Left renal pelvis (tissue), 4 donors: Measurements from ENCODE around the gene KNCN. TPM values are rescaled to one million over a fixed set of nuclear protein-coding genes. Genes with fewer than 3 reads are reported as not detected.

Source experiments
- DNase-seq, 4 donors: peaks; one replicate each; pipeline ENCODE4 v3.0.0-alpha.2; 2013; ENCODE audit warnings: low read depth in 4 of 4, low spot score in 3 of 4
- polyA plus RNA-seq, 4 donors: library from polyadenylated mRNA; unstranded; fragments of 120-200 nt; gene quantifications; one replicate each; pipeline ENCODE4 v1.2.1, GENCODE V29; 2013; ENCODE audit not compliant: insufficient read length in 4 of 4

KNCN gene
- polyA plus RNA-seq, 4 donors: not detected

DNA sequence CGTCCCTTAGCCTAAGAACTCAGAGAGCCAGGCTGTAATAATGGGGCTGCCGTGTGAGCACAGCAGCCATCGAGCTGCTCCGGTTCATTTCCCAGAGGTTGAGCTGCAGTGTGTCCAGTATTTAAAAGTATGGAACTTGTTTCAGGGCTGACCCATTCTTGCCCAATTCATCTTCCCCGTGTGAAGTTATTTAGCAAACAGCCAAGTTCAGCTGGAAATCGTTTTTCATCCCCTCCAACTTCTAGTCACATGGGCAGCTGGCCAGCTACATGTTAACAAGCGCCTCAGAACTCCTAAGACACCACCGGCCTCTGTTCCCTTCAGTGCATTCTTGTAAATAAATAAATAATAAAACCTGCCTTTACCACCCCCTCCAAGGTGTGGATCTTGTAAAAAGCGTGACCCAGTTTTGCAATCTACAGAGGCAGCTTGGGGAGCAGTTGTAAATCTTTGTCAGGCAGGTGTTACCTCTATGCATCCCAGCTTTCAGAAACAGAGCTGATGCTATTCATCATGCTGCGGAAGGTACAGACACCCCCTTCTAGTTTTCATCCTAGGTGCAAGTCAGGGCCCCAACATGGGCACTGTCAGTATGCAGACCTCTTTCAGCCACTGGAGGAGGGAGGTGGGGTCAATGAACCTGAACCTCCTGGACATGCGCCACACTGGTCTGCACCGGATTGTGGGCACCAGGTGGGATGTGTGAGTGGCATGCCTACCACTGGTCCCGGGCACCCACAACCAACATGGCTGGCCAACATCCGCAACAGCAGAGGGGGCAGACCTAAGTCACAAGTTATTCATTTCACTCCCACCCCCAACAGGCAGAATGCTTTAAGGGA lies 18.7 kb upstream of the KNCN start:
- DNase-seq: peak; percentile 31 to 40 (median 35)

GRCh38 chr1:46569116-46569515 lies 17.7 kb upstream of the KNCN start:
- DNase-seq: no peak

DNA sequence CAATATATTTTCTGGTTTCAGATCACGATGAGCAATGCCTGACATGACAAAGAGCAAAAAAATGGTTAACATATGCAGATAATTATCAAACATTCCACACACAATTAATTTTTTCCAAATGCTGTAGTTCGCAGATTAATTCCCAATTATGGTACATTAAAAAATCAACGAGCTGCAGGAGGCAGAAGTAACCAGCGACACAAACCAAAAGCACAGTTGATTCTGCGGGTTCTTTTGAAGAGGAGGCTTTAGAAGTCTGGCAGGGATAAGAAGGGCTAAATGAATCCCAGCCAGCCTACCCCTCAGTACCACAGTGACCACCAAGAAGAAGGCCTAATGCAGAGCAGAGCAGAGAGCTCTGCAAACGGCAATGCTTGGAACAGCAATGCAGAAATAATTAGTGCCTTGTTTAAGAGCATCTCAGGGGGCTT lies 17.0 kb upstream of the KNCN start:
- no peak for DNase-seq

- no peak for DNase-seq
These were observed 11.9 kb upstream of the KNCN start for GRCh38 chr1:46563341-46563740.

DNA sequence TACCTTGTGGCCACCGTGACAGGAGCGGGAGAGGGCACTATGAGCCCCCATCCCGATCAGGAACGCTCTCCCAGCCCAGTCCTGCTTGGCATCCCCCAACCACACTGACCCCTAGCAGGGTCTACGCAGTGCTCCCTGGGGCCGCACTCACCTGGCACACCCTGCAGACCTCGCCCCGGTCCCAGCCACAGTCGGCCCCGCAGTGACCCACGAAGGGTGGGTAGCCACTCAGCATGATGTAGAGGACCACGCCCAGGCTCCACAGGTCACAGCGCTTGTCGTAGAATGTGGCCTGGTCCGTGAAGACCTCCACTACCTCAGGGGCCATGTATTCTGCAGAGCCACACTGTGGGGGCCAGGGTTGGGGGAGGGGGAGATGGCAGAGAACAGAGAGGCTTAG lies 11.1 kb upstream of the KNCN start:
- no peak for DNase-seq

- DNase-seq: no peak
These were observed 7.5 kb upstream of the KNCN start for GRCh38 chr1:46558966-46559365.

DNA sequence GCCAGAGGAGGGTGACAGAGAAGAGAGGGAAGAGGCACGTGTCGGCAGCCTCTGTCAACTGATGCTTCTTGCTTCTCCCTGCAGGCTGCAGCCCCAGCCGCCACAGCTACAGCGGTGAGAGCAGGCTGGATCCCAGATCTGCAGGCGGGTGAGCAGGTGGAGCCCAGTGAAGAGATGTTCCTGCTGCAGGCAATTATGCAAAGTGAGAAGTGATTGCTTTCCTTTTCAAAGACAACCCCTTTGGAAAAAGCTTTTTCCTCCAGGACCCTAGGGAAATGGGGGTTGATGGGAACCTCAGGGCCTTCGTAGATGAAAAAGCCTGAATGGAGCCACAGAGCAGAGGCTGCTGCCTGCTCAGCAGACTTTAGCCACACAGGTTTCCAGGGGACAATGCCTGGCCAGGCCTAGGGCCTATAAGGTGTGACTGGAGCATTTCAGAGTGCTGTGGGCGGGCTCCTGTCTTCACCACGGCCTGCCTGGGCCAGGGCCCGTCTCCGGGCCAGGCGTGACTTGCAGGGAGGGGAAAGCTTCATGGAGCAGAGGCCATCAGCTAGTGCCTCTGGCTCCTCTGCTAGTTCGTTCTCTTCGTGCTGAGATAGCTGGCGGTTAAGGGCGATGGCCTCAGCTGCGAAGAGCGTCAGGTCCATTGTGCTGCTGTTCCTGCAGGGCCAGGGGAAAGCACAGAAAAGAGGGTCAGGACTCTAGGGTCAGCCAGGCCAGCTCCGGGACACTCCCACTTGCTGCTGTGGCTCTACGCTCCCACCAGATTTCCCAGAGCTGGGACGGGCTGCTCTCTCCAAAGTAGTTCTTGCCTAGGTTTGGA lies 6.9 kb upstream of the KNCN start:
- DNase-seq: no peak

DNA sequence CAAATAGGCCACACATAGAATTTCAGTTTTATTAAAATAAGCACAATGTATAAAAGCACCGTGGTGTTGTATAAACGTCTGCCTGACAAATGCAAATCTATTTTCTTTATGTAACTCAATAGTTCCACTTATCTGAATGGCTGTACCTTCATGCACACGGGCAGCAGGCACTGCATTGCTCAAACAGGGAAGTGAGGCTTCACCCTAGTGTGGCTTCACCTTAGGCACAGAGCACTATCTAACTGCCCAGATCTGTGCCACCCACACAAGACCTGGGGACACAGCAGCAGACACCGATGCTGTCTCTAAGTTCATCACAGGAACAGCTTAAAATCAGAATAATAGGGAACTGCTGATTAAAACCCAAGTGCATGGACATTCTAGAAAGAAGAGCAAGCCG lies 6.0 kb upstream of the KNCN start:
- DNase-seq: no peak

GRCh38 chr1:46556822-46557221 lies 5.4 kb upstream of the KNCN start:
- no peak for DNase-seq

- DNase-seq: no peak
These were observed 4.6 kb upstream of the KNCN start for GRCh38 chr1:46555826-46556619.

DNA sequence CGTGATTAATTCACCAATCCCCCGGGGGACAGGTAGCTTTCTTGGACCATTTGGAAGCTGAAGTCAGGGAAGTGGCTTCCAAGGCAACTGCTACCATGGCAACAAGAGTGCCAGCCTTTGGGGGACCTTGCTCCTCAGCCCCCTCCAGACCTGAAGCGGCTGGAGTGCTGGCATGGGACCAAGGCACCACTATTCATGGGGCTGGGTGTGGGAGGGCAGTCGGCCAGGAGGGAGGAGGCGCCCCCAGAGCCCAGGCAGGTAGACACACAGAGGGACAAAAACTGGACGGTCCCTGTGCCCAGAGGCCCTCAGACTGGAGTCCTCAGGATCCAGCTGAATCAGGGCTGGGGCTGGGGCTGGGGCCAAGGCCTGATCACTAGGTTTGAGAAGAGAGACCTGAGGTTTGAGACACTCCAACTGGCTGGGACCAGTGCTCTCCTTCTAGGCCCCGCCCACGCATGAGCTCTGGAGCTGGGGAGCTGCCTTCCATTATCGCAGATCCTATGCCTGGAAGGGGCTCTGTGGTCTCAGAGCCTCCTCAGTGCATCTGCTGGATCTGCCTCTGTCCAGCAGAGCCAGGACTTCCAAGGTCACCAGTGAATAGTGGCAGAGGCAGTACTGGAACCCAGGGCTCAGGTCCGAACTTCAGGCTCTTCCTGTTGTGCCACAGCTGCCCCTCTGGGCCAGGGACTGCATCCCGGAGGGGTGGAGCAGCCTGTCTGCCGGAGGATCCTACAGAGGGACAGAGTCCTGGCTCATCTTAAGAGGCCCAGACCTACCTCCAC lies 3.3 kb upstream of the KNCN start:
- no peak for DNase-seq

DNA sequence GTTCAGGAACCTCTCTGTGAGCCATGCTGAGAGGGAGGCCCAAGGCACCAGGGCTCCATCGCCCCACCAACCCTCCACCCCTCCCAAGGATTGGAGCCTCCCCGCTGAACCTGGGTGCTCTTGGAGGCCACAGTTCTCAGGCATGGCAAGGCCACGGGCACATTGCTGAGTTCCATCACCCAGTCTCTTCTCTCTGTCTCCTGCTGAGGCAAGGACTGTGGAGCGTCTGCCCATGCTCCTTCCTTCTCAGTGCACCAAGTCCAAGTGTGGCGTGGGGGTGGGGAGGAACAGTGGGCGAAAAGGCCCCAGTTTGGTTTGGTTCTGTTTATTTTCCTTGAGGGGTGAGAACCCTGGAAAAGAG lies 2.8 kb upstream of the KNCN start:
- DNase-seq: no peak

DNA sequence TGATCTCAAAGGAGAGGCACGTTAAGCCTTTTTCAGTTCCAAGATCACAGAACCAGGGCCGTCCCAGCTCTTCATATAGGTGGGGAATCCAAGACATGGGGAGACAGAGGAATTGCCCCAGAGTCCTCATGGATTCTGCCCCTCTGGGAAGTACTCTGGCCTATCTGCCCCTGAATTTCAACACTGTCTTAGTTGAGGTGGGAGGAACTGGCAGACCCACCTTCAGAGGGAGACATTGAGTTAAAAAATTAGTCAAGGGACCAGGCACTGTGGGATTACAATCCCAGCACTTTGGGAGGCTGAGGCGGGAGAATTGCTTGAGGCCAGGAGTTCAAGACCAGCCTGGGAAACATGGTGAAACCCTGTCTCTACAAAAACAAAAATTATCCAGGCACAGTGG lies 2.1 kb upstream of the KNCN start:
- DNase-seq: no peak

DNA sequence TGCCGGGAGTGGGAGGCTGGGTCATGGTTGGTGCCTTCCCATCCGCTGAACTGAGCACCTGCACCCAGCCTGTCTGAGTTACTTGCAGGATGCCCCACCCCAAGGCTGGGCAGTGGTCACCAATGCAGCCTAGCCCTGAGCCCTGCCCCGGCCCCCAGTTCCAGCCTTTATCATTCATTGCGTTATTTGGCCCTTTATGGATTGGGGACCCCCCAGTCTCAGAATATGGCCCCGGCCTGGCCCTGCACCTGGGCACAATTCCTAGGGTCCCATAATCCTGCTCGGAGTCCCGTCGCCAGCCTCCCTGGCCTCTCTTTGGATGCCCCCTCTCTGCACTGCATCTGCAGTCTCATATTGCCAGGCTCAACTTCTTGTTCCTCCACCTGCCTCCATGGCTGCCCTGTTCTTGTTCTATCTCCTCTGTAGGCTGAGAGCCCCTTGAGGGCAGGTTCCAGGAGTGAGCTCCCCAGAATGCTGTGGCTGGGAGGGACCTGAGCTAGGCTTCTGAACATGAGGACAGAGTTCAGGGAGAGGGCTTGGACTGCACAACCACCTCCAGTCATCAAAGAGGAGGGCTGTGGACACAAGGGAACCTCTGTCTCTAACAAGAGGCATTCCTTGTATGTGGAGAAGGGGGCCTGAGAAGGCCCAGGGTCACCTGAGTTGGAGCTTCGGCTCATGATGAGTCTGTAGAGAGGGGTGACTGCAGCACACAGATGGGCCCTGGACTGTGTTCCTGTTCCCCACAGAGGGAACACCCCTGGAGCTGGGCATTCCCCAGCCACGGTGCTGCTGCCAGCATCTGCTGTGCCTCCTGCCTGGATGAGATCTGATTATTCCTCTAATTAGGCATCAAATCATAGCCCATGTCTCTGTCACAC lies 1.1 kb upstream of the KNCN start:
- DNase-seq: no peak

- DNase-seq: no peak
These were observed 656 bp downstream of the KNCN start for GRCh38 chr1:46550751-46551231.

- DNase-seq: no peak
These were observed 1.5 kb downstream of the KNCN start for GRCh38 chr1:46549697-46550681.

DNA sequence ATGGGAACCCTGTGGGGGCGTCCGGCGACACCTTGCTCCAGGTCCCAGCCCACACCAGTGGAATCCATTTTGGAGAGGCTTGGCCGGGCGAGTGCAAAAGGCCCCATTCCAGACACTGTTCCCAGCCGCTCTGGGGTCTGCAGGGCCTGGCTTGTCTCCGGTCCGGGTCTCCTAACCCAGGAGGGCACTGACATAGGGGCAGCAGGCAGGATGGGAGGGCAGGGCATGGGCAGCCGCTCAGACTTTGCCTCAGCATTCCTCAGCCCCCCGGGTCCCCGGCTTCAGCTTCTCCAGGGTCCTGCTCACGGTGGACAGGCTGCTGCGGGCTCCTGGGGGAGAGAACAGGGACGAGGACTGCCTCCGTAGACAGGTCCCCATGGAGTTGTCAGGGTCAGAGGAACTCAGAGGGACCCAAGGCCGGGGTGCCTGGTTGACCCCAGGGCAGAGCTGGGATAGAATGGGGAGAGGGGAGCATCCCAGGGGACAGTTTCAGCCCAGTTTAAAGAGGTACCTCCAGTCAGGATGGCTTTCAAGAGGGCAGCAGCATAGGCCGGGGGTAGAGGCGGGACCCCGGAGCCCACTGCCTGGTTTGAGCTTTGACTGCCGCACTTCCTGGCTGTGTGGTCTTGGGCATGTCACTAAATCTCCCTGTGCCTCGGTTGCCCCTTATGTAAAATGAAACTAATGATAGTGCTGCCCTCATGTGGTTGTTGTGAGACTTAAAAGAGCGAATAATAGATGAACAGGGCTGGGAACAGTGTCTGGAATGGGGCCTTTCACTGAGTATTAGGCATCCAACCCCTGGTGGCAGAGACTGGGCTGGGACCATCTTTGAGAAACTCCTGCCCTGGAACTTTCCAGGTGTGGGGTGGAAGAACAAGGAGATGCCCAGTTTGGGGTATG lies 3.7 kb downstream of the KNCN start:
- no peak for DNase-seq
